ENCODE data around the gene CXCL10.
"Not testable (repeated sequence)": the region's sequence is repeated elsewhere in the genome, so short reads cannot be mapped to it uniquely, and the experiment has no call there.

The CXCL10 gene

GRCh38 chr4:76023389-76023788 lies at the start of gene CXCL10:
CXCL10 (minus strand) TSS chr4:76023497; CDS start chr4:76023431, 66 bp downstream.
- DNase-seq (ENCODE audit: low read depth): no peak

- no peak for DNase-seq (ENCODE audit: low read depth)
Measured at GRCh38 chr4:76072760-76073159, 49.5 kb upstream of the CXCL10 start.

GRCh38 chr4:76067652-76068286 lies 44.5 kb upstream of the CXCL10 start:
- DNase-seq (ENCODE audit: low read depth): peak; percentile 60

GRCh38 chr4:76066546-76066945 lies 43.2 kb upstream of the CXCL10 start:
- no peak for DNase-seq (ENCODE audit: low read depth)

- no peak for DNase-seq (ENCODE audit: low read depth)
Measured at GRCh38 chr4:76061982-76062381, 38.7 kb upstream of the CXCL10 start.

GRCh38 chr4:76061421-76061820 lies 38.1 kb upstream of the CXCL10 start:
- DNase-seq (ENCODE audit: low read depth): no peak

GRCh38 chr4:76060506-76060905 lies 37.2 kb upstream of the CXCL10 start:
- no peak for DNase-seq (ENCODE audit: low read depth)

- DNase-seq (ENCODE audit: low read depth): no peak
Measured at GRCh38 chr4:76059750-76060149, 36.5 kb upstream of the CXCL10 start.

GRCh38 chr4:76058888-76059426 lies 35.7 kb upstream of the CXCL10 start:
- DNase-seq (ENCODE audit: low read depth): no peak

- DNase-seq (ENCODE audit: low read depth): no peak
Measured at GRCh38 chr4:76058302-76058701, 35.0 kb upstream of the CXCL10 start.

GRCh38 chr4:76055421-76055820 lies 32.1 kb upstream of the CXCL10 start:
- DNase-seq (ENCODE audit: low read depth): no peak

- no peak for DNase-seq (ENCODE audit: low read depth)
Measured at GRCh38 chr4:76055016-76055415, 31.7 kb upstream of the CXCL10 start.

GRCh38 chr4:76053730-76054129 lies 30.4 kb upstream of the CXCL10 start:
- no peak for DNase-seq (ENCODE audit: low read depth)

GRCh38 chr4:76050560-76051050 lies 27.3 kb upstream of the CXCL10 start:
- not testable (repeated sequence) for DNase-seq (ENCODE audit: low read depth)

- not testable (repeated sequence) for DNase-seq (ENCODE audit: low read depth)
Measured at GRCh38 chr4:76049860-76050416, 26.6 kb upstream of the CXCL10 start.

- DNase-seq (ENCODE audit: low read depth): not testable (repeated sequence)
Measured at GRCh38 chr4:76044686-76045085, 21.4 kb upstream of the CXCL10 start.

- DNase-seq (ENCODE audit: low read depth): not testable (repeated sequence)
Measured at GRCh38 chr4:76043306-76043705, 20.0 kb upstream of the CXCL10 start.

GRCh38 chr4:76042241-76042998 lies 19.1 kb upstream of the CXCL10 start:
- not testable (repeated sequence) for DNase-seq (ENCODE audit: low read depth)

GRCh38 chr4:76036855-76037254 lies 13.6 kb upstream of the CXCL10 start:
- DNase-seq (ENCODE audit: low read depth): no peak

- DNase-seq (ENCODE audit: low read depth): no peak
Measured at GRCh38 chr4:76035799-76036380, 12.6 kb upstream of the CXCL10 start, which contains the start of gene CXCL11. CXCL11 (minus strand) TSS chr4:76036070; CDS start chr4:76035987, 83 bp downstream.

- DNase-seq (ENCODE audit: low read depth): no peak
Measured at GRCh38 chr4:76035141-76035540, 11.8 kb upstream of the CXCL10 start.

GRCh38 chr4:76029300-76029699 lies 6.0 kb upstream of the CXCL10 start:
- no peak for DNase-seq (ENCODE audit: low read depth)

Data from fibroblast of the conjunctiva (primary cell).